Measurements from ENCODE around the gene GCAT.

GRCh38 chr22:37844904-37845329 is 37.2 kb downstream of the GCAT start:
- TF ChIP-seq POLR2A (IDR thresholded peaks at IDR 0.05) (no peak), EP300 (IDR thresholded peaks at IDR 0.05) (no peak), CTCF (IDR thresholded peaks at IDR 0.05) (no peak), POLR2AphosphoS5 (IDR thresholded peaks at IDR 0.05) (no peak)
